ENCODE results near the gene ROBO4. TPM values are rescaled to one million over a fixed set of nuclear protein-coding genes. Genes with fewer than 3 reads are reported as not detected.

ROBO4 gene
- total and polyA plus RNA-seq, 2 of the 13 experiments (the other 11 are each of a cell fraction or from before 2014, with no cell fraction given), result 0.07 to 1.1 TPM

DNA sequence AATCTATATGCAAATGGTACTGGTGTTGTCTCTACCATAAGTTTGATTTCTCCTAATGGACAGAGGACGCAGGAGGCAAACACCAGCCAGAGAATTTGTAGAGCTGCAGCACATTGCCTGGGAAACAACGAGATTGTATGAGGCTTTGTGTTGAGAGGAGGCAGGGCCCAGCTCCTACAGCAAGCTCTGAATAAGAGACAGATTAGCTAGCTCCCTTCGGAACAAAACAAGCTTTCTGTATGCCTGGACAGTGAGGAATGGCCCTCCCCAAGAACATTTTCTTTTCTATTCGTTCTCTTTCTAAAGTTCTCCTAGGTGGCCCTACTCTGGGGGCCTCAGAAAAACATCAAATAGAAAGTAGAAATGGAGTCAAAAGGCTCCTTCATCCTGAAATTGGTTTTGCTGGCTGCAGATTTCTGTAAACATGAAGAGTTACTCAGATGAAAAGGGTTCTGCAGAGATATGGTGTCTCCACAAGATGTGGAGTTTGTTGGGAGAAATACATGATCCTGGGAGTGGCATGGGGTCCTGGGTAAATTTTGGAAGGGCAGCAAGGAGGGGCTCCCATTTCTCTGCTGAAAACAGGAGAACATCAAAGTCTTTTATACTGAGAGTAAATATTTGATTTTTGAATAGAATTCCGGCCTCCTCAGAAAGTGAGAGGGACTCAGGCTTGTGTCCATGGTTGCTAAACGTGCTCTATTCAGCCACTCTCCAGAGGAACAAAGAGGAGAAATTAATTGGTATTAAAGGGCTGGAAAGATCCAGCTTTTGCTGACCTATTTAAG, 45.0 kb upstream of the ROBO4 start (continued):
- TF ChIP-seq ISL2 (CRISPR knock-in tag; IDR thresholded peaks at IDR 0.05) (peak; percentile 81), PHF21A (CRISPR knock-in tag; IDR thresholded peaks at IDR 0.05) (peak; percentile 81), GTF2F1 (IDR thresholded peaks at IDR 0.05; ENCODE audit: low read length) (no peak), RELA (CRISPR knock-in tag; IDR thresholded peaks at IDR 0.05) (no peak), CCDC6 (CRISPR knock-in tag; IDR thresholded peaks at IDR 0.05) (0 out of 2 replicates have a peak, but pooled peaks have one; percentile 26), ZSCAN29 (CRISPR knock-in tag; conservative IDR thresholded peaks at IDR 0.05) (0 out of 2 replicates have a peak, but pooled peaks have one; percentile 25), ERF (CRISPR knock-in tag; IDR thresholded peaks at IDR 0.05) (peak; percentile 38; the same call in 1 of the 2 replicates), MIXL1 (CRISPR knock-in tag; IDR thresholded peaks at IDR 0.05) (peak; percentile 17; the same call in 1 of the 2 replicates), ZMYM4 (CRISPR knock-in tag; IDR thresholded peaks at IDR 0.05) (no peak; the same call in 1 of the 2 replicates), CREM (IDR thresholded peaks at IDR 0.05) (peak; percentile 70), CREM (CRISPR knock-in tag; IDR thresholded peaks at IDR 0.05) (no peak), TCF7 (IDR thresholded peaks at IDR 0.05; ENCODE audit: low read depth) (peak; percentile 88), ZNF709 (CRISPR knock-in tag; IDR thresholded peaks at IDR 0.05) (no peak), LCORL (IDR thresholded peaks at IDR 0.05) (no peak), LCORL (CRISPR knock-in tag; IDR thresholded peaks at IDR 0.05) (peak; percentile 95), PPARG (CRISPR knock-in tag; conservative IDR thresholded peaks at IDR 0.05) (peak; percentile 22; the same call in 1 of the 2 replicates), MIER3 (CRISPR knock-in tag; IDR thresholded peaks at IDR 0.05; ENCODE audit: borderline replicate concordance) (0 out of 2 replicates have a peak, but pooled peaks have one; percentile 10)
- TF ChIP-seq, protein P1, sequence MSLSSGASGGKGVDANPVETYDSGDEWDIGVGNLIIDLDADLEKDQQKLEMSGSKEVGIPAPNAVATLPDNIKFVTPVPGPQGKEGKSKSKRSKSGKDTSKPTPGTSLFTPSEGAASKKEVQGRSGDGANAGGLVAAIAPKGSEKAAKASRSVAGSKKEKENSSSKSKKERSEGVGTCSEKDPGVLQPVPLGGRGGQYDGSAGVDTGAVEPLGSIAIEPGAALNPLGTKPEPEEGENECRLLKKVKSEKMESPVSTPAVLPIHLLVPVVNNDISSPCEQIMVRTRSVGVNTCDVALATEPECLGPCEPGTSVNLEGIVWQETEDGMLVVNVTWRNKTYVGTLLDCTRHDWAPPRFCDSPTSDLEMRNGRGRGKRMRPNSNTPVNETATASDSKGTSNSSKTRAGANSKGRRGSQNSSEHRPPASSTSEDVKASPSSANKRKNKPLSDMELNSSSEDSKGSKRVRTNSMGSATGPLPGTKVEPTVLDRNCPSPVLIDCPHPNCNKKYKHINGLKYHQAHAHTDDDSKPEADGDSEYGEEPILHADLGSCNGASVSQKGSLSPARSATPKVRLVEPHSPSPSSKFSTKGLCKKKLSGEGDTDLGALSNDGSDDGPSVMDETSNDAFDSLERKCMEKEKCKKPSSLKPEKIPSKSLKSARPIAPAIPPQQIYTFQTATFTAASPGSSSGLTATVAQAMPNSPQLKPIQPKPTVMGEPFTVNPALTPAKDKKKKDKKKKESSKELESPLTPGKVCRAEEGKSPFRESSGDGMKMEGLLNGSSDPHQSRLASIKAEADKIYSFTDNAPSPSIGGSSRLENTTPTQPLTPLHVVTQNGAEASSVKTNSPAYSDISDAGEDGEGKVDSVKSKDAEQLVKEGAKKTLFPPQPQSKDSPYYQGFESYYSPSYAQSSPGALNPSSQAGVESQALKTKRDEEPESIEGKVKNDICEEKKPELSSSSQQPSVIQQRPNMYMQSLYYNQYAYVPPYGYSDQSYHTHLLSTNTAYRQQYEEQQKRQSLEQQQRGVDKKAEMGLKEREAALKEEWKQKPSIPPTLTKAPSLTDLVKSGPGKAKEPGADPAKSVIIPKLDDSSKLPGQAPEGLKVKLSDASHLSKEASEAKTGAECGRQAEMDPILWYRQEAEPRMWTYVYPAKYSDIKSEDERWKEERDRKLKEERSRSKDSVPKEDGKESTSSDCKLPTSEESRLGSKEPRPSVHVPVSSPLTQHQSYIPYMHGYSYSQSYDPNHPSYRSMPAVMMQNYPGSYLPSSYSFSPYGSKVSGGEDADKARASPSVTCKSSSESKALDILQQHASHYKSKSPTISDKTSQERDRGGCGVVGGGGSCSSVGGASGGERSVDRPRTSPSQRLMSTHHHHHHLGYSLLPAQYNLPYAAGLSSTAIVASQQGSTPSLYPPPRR (CRISPR knock-in tag; IDR thresholded peaks at IDR 0.05; ENCODE audit: borderline replicate concordance), result peak; percentile 46; the same call in 1 of the 2 replicates
- TF ChIP-seq, protein P2, sequence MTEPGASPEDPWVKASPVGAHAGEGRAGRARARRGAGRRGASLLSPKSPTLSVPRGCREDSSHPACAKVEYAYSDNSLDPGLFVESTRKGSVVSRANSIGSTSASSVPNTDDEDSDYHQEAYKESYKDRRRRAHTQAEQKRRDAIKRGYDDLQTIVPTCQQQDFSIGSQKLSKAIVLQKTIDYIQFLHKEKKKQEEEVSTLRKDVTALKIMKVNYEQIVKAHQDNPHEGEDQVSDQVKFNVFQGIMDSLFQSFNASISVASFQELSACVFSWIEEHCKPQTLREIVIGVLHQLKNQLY (CRISPR knock-in tag; IDR thresholded peaks at IDR 0.05), result peak; percentile 35; the same call in 1 of the 2 replicates
- TF ChIP-seq, protein P3, sequence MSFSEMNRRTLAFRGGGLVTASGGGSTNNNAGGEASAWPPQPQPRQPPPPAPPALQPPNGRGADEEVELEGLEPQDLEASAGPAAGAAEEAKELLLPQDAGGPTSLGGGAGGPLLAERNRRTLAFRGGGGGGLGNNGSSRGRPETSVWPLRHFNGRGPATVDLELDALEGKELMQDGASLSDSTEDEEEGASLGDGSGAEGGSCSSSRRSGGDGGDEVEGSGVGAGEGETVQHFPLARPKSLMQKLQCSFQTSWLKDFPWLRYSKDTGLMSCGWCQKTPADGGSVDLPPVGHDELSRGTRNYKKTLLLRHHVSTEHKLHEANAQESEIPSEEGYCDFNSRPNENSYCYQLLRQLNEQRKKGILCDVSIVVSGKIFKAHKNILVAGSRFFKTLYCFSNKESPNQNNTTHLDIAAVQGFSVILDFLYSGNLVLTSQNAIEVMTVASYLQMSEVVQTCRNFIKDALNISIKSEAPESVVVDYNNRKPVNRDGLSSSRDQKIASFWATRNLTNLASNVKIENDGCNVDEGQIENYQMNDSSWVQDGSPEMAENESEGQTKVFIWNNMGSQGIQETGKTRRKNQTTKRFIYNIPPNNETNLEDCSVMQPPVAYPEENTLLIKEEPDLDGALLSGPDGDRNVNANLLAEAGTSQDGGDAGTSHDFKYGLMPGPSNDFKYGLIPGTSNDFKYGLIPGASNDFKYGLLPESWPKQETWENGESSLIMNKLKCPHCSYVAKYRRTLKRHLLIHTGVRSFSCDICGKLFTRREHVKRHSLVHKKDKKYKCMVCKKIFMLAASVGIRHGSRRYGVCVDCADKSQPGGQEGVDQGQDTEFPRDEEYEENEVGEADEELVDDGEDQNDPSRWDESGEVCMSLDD (CRISPR knock-in tag; IDR thresholded peaks at IDR 0.05; ENCODE audit: borderline replicate concordance), result no peak
- TF ChIP-seq, protein P4, sequence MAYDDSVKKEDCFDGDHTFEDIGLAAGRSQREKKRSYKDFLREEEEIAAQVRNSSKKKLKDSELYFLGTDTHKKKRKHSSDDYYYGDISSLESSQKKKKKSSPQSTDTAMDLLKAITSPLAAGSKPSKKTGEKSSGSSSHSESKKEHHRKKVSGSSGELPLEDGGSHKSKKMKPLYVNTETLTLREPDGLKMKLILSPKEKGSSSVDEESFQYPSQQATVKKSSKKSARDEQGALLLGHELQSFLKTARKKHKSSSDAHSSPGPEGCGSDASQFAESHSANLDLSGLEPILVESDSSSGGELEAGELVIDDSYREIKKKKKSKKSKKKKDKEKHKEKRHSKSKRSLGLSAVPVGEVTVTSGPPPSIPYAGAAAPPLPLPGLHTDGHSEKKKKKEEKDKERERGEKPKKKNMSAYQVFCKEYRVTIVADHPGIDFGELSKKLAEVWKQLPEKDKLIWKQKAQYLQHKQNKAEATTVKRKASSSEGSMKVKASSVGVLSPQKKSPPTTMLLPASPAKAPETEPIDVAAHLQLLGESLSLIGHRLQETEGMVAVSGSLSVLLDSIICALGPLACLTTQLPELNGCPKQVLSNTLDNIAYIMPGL (CRISPR knock-in tag; IDR thresholded peaks at IDR 0.05; ENCODE audit: borderline replicate concordance in 1 of 2, low read depth in 1 of 2), result peak in 1 of 2 experiments; percentile 41; a peak in 1 of 4 replicates

Measured in HepG2 (cell line).